Breast epithelium (tissue), 3 donors: ENCODE data around the gene DNPEP.

Experiments
- POLR2A ChIP-seq: fragments of 450-650 bp; IDR thresholded peaks from one replicate; pipeline ENCODE4 v1.6.1; 2016; ENCODE audit warnings: antibody characterized with exemption, mild to moderate bottlenecking, moderate library complexity
- TF ChIP-seq, protein P1 (sequence below), 3 donors: fragments of 450-650 bp; IDR thresholded peaks; one replicate each; pipeline ENCODE4 v1.5.1; 2016 to 2017; ENCODE audit warnings: antibody characterized with exemption in 3 of 3, mild to moderate bottlenecking in 3 of 3, moderate library complexity in 3 of 3

DNA sequence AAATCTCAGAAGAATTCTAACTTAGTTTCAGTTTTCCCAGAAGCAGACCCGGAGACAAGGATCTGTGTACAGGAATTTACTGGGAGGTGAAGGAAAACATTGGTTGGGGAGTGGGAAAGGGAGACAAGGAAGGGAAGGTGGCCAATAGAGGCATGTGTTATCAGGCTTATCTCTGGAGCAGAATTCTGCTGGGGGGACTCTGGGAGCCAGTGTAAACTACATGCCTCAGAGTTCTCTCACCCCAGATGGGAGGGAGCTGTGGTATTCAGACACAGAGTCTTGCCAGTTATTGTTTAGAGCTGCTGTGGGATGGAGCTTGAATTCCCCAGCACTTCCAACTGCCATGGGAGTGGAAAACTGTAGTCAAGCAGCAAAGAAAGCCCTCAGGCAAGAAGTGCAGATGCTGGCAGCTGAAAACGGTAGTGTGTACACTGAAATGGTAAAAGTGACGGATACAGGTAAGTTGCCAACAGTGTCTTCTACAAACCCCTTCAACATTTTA lies 19.0 kb downstream of the DNPEP start:
- no peak for TF ChIP-seq POLR2A
- TF ChIP-seq, protein P1, sequence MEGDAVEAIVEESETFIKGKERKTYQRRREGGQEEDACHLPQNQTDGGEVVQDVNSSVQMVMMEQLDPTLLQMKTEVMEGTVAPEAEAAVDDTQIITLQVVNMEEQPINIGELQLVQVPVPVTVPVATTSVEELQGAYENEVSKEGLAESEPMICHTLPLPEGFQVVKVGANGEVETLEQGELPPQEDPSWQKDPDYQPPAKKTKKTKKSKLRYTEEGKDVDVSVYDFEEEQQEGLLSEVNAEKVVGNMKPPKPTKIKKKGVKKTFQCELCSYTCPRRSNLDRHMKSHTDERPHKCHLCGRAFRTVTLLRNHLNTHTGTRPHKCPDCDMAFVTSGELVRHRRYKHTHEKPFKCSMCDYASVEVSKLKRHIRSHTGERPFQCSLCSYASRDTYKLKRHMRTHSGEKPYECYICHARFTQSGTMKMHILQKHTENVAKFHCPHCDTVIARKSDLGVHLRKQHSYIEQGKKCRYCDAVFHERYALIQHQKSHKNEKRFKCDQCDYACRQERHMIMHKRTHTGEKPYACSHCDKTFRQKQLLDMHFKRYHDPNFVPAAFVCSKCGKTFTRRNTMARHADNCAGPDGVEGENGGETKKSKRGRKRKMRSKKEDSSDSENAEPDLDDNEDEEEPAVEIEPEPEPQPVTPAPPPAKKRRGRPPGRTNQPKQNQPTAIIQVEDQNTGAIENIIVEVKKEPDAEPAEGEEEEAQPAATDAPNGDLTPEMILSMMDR (IDR thresholded peaks at IDR 0.05), result no peak
